Measurements from ENCODE around the gene ZNF22.

DNA sequence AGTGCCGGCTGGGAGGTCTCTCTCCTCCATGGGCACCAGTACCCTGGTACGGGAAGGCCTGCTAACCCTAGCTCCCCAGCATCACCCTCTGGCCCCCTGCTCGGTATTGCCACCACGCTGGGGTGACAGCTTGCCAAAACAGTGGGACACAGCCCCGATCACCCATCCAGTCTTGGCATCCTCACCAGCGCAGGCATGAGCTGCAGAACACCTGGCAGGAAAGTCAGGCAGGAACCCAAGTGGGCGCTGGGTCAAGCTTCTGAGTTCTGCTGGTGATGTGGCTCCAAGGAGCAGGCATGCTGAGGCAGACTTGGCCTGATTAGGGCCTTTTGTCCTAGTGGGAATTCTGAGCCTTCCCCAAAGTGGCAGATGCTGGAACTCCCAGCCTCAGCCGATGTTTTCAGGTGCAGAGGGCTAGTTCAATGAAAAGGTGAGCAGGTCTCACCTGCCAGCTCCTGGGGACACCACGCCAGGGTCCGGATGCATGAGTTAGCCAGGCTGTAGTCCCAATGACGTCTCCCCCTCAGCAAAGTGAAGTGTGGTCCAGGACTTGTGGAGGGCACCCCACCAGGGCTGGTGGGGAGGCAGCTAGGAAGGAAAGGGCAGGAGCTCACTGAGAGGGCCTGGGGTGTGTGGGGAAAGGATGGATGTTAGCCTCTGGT lies 8.5 kb upstream of the ZNF22 start:
- TF ChIP-seq POLR2A (IDR thresholded peaks at IDR 0.05; ENCODE audit: control extremely low read depth in 1 of 2, low read depth in 2 of 2, low read length in 2 of 2) = no peak
- TF ChIP-seq, protein P1, sequence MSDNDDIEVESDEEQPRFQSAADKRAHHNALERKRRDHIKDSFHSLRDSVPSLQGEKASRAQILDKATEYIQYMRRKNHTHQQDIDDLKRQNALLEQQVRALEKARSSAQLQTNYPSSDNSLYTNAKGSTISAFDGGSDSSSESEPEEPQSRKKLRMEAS (IDR thresholded peaks at IDR 0.05) = no peak
- TF ChIP-seq GTF2F1 (IDR thresholded peaks at IDR 0.05; ENCODE audit: borderline replicate concordance, low read depth, low read length) = no peak
- TF ChIP-seq GABPA (IDR thresholded peaks at IDR 0.05; ENCODE audit: borderline replicate concordance, insufficient read depth, low read length) = no peak
- no peak for TF ChIP-seq TAF7 (optimal IDR thresholded peaks at IDR 0.05; ENCODE audit: borderline replicate concordance, low read depth, low read length)
